CD4-positive, alpha-beta T cell treated with Interleukin-6 for 4 hours (primary cell): Measurements from ENCODE around the gene TBXA2R.

Source experiments
- DNase-seq: peaks from one replicate; pipeline ENCODE4 v3.0.0-alpha.2; 2020; ENCODE audit warnings: mixed read lengths

The TBXA2R gene

DNA sequence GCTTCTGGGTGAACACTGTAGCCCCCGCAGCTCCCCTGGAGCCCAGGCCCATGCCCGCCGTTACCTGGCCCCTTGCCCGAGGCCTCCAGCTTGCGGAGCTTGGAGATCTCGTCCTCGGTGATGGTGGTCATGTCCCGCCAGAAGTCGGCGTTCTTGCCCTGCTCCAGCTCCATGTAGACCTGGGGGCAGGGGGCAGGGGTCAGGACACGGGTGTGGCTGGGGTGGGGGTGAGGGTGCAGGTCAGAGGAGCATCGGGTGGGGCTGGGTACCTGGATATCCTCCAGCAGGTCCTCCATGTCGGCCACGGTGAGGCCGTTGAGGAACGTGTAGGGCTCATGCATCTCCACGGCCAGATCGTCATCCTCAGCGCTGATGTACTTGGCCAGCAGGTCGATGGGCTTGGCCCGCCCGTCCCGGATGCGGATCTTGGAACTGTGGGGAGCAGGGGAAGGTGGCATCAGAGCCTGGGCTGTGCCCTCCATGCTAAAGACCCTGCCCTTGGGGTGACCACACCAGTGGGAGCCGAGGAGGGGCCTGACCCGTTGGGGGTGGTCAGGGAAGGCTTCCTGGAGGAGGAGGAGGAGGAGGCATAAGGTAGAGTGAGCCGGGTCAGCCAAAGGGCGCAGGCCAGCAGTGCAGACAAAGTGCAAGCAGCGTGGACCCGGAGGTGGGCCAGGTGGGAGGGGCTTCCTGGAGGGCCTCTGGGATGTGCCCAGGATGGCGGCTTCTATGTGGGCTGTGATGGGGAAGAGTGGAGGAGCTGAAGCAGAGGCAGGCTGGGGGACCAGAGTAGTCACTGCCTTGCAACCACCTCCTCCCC, 12.3 kb upstream of the TBXA2R start:
- no peak for DNase-seq

DNA sequence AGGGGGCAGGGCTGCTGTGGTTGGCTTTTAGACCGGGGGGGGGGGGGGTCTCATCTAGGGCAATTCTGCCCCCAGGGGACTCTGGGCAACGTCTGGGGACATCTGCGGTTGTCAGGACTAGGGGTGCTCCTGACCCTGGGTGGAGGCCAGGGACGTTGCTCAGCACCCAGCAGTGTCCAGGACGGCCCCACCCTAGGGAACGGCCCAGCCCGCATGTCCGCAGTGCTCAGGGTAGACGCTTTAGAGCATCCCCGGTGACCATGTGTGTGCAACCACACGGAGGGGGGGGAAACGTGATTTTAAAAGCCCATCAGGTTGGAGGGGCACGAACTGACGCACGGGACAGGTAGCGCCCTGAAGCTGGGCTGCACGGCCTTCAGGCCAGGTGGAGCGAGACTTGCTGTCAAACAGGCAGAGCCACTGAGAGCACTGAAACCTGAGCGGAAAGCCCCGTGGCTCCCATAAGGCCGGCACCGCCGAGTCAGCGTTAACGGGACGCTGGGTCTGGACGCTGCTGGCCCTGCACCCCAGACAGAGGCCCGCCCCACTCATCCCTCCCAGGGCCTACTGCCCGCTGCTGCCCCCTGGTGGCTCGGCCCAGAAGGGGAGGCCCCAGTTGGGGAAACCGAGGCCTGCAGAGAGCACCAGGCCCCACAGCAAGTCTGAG, 11.6 kb upstream of the TBXA2R start:
- DNase-seq, result peak; percentile 67

DNA sequence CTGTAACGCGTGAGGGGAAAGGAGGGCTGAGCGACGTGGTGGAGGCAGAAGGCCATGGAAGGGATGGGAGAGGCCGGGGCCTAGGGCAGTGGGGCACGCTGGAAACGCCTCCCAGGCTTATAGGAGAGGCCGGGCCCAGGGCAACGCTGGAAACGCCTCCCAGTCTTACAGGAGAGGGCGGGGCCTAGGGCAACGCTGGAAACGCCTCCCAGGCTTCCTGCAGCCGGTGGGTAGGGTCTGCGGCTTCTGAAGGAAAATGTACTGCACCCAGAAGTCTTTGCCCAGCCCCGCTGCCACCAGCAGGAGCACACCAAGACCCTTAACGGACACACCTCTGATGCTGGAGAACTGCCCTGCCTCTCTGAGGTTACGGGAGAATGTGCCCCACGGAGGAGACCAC, 10.8 kb upstream of the TBXA2R start:
- peak; percentile 64 for DNase-seq

DNA sequence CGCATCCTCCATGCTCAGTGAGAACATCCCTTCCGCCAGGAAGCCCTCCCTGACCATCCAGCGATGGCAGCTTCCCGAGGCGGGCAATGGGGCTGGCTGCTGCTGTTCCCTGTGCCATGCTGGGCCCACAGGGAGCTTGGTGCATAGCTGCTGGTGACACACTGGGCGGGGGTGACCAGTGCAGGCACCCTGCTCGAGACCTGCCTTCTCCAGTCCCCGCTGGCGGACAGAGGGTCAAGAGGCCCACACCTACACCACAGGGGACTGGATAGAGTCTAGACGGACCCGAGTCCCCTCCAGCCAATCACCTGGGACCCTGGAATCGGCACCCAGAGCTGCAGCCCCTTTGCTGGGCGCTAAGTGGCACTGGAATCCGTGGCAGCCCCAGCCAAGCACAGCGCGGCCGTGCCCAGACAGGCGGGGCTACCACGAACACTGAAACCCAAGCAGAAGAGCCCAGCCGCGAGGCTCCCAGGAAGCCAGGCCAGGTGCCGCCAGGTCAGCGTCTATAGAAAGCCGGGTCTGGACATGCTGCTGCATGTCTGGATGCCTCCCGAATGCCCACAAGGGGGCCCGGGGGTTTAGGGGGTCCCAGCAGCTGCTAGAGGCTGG, 9.0 kb upstream of the TBXA2R start:
- DNase-seq, result no peak

DNA sequence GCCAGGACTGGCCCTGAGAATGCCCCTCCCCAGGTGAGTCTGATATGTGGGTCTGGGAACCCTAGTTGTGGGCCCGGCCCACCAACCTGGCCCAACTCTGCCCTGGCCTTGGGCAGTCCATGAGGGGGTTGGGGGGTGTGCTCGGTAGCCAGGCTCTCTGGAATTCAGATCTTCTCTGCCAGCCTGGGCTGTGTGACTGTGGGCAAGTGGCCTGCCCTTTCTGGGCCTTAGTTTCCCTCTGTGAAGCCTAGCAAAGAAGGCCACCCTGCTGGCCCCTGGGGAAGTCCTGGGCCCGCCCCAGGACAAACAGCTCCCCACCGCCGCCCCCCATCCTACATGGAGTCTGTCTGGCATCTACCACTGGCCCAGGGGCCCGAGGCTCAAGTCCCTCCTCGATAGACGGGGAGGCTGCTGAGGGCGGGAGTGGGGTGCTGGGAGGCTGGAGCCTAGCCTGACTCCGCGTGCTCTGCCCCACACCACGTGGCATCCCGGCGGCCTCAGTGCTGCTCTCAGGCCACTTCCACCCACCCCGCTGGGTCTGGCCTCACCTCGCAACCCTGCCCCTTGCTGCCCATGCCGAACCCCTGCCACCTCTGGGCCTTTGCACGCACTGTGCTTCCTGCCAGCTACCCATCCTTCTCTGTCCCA, 8.3 kb upstream of the TBXA2R start:
- no peak for DNase-seq

DNA sequence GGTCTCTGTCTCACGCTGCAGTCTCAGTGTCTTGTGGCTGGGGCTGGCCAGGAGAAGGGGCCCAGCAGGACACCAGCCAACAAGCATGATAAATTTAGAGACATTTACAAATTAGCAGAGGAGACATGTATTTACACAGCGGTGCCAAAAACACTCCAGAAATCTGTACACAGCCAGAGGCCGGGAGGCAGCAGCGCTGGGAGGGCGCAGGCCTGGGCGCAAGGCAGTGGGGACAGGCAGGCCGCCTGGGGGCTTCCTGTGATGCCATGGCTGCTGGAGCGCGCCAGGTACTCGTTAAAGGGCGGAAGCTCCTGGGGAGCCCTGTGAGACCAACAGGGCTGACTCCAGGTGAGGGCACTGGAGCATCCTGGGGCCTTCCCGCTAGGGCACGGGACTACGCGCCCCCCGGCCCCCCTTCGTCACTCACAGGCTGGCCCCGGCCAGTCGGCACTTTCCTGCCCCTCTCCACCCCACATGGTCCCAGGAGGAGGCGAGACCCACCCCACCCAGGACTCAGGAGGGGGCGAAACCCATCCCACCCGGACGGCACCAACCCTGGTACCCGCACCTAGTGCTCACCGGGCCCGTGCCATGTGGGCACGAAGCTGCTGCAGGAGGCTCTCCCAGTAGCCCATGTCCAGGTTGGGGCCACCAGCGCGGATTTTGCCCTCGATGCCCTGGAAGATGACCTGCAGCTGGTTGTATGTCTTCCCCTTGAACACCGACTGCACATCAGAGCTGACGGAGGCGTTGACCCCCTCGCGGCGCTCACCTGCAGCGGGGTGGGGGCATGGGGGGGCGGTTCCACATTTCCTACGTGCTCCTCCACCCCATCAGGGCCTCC, 7.4 kb upstream of the TBXA2R start:
- no peak for DNase-seq

DNA sequence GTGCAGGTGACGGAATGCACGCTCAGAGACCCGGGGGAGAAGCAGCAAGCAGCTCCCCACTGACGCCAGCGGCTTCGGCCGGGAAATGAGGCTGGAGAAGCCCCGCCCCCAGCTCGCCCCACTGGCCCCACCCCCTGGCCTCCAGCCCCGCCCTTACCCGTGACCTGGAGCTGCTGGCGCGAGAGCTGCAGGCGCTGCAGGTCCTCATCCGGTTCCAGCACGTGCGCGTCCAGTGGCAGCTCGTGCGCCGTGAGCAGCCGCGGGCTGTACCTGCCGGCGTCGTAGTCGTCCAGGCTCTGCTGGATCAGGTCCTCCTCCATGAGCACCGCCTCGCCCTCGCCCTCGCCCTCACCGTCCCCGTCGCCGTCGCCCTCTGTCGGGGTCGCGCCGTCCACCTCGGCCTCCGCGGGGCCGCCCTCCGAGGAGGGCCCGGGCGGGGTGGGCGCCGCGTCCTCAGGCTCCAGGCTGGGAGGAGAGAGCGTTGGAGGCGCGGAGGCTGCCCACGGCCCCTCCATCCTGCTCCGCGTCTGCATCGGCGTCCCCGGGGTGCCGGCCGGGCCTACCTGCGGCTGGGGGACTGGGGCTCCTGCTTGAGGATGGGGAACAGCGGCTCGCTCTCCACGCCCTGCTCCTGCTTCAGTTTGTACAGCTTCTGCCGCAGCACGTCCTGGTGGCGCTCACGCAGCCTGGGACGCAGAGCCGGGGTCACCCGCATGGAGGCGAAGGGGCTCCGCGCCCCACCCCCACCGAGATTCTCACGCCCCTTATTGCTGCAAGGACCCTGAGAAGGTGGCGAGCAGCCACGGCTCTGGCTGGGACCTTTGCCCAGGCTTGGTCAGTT, 6.4 kb upstream of the TBXA2R start:
- DNase-seq, result no peak

DNA sequence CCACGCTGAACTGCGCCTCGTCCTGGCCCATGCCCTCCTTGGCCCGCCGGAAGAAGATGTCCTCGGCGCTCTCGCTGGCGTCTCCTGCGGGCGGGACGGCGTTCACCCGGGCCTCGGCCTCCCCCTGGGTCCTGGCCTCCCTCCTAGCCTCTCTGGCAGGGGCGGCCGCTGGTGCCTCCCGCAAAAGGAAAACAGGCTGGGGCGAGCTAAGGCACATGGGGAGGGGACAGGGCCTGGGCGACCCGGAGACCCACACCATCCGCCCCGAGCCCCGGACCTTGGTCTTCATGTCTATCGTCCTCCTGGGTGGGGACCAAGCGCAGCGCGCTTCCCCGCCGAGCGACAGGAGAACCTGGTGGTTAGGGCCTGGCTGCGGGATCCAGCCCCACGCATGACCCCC, 5.7 kb upstream of the TBXA2R start:
- no peak for DNase-seq

DNA sequence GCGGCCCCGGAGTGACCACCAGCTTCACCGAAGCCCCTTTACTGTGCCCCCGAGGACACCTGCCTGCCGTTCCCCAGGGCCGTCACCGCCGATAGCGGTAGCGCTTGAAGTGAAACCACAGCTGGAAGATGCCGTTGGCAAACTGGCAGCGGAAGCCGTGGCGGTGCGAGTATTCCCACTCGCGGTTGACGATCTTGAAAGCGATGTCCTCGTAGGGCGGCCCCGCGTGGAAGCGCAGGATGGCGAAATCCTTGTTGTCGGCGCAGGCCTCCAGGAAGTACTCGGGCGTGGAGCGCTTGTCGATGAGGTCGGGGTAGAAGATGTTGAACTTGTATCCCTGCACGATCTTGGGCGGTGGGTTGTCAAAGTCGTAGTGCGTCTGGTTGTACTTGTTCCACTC, 5.2 kb upstream of the TBXA2R start:
- DNase-seq, result no peak

DNA sequence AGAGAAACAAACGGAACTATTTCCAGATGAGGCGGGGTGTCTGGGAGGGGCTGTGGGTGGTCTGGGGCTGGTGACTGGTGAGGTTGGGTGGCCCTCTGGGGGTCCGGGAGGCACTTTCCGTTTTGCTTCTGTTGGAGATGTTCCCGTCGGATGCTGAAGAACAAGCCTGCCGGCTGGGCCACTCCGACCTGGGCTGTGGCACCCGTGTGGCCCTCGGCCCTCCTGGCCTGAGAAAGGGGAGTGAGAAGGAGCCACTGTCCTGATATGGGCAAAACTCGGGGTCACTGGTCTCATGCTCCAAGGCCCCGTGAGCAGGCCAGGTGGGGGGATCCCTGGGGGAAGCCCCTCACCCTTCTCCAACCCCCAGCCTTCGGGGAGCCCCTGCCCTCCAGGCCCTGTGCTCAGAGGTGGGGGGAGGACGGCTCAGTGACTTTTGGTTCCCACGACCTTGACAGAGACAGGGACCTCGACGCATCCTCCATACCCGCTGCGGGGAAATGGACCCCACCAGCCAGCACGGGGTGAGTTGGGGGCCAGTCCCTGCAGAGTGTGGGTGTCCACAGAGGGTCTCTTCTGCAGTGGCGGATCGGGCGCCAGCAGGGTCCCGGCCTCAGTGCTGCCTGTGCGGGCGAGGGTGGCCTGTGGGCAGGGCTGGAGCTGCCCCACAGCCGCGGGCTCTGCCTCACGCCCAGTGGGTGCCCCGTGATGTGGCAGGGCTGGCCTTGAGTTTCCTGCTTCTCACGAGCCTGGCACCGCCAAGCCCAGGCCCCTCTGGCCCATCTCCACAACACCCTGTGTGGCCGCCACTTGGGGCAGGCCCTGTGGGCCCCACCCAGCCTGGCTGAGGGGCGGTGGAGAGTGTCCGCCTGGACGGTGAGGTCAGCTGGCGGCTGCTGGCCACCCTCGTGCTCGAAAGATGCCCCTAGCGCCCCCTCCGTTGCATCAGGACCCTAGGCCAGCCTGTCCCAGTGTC, 4.4 kb upstream of the TBXA2R start:
- DNase-seq, result no peak

DNA sequence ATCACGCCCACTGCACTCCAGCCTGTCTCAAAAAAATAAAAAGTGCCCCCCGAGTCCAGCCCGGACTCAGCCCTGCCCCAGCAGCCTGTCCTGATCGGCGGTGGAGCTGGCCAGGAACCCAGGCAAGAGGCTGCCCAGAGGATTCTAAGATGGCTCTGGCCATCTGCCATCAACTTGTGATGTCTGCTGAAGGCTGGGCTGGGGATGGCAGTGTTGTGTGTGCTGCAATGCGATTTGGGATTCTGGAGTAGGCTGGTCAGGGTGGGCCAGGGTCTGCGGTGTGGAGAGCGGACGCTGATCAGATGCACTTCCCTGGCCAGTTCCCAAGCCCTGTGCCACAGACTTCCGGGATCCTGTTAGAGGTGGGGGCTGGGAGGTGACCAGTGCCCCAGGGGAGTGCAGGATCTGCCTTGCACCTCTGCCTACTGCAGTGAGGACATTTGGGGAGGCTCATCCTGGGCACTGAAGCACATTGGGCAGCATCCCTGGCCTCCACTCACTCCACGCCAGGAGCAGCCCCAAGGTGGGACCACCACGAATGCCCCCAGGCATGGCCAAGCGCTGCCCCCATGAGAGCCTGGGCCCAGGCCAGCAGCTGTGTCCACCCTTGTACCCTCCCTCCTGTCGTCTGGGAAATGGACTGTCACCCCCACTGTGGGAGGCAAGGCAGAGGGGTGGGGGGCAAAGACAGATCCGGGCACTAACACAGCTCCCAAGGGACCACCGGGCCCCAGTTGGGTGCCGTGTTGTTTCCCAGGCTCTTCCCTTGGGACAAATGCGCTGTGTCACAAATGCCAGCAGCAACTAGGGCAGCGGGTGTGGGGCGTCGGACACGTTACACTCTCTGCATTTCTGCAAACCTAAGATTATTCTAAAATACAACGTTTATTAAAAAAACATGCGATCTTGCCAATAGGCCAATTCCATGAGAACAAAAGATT, 3.4 kb upstream of the TBXA2R start:
- DNase-seq, result no peak

DNA sequence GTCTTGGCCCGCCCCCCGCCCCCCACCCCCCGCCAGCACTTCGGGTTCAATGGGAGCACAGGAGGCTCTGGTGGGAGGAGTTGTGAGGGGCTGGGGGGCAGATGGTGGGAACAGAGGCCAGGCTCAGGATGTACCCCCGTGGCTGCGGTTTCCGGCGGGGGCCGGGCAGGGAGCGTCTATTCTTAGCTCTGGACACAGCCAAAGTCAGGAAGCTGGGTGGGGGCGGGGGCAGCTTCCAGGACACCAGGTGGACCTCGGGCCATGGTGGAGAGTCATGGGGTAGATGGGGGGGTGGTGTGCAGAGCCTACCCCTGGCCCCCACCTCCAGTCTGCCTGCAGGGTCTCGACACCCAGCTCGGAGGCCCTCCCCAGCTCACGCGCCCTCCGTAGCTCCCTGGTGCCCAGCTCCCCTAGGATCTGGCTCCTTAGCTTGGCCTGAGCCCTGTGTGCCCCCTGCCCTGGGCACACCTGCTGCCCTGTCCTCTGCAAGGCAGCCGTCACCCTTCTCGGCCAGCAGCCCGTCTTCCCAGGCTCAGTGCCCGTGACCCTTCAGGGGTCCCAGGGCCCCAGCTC, 2.2 kb upstream of the TBXA2R start:
- no peak for DNase-seq

DNA sequence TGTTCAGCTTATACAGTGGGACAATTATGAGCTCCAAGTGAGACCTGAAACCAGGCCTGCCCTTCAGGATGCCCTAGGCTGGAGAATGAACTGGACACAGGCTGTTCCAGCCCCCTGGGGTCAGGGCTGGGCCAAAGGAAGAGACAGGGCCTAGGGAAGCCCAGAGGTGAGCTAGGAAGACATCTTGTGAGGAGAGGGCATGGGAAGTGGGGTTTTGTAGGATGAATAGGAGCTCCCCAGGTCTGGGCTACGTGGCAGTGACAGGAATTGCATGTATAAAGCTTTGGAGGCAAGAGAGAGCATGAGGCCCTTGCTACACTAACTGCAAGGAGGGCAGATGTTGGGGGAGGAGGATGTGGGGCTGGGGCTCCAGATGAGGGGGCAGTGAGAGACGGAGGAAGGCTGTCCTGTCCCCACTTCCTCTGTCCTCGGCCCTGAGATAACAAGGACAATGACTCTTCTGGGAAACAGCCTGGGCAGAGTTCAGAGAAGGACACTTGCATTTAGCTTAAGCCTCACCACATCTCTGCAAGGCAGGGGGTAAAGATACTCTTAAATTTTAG, 1.5 kb upstream of the TBXA2R start:
- DNase-seq, result no peak

DNA sequence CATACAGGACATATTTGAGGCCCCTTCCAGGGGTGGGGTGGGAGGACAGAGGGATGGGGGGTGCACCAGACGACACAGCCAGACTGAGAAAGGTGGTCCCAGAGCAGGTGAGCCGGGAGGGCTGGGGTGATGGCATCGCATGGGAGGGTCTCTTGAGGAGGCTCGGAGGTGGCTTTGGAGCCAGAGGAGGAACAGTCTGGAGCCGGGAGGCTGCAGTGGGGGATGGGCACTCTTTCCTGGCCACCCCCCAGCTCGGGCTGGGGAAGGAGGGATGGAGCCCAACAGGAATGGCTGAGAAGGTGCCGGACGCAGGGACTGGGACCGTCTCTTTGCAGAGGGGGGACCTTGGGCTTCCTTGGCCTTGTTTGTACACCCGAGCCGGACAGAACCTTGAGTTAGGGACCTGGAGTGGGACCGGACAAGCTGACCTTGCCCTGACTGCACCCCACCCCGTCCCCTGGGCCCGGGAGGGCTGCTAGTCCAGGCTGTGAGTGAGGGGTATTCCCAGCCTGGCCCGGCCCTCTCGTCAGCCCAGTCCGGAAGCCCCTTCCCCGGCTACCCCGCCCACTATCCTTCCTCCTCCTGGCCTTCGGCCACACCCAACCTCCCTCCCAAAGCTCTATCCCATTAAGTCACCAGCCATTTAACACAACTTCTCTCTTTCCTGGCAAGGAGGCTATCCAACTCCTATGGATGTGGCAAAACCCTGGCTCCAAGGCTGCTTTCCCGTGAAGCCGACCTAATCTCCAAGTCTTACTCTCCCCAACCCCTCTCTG, 816 bp upstream of the TBXA2R start:
- DNase-seq, result no peak

DNA sequence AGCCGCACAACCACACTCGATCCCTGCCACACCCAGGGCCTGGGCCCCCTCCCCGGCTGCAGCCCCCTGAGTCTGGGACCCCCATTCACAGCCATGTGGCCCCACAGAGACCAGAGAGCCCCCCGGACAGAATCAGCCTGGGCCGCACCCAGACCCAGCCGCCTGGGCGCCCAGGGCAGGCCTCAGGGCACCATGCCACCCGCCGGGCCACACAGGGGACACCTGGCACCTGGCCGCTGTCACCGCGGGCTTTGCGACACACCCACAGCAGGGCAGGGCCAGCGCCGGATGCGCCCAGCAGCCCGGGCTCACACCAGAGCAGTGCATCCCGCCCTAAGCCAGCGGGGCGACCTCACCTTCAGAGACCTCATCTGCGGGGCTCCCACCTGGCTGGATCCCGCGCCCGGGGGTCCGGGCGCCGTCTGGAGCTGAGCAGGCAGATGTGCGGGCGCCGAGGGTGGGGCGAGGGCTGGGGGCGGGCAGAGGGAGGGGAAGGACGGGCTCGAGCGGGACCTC, 443 bp downstream of the TBXA2R start:
- peak; percentile 55 for DNase-seq

DNA sequence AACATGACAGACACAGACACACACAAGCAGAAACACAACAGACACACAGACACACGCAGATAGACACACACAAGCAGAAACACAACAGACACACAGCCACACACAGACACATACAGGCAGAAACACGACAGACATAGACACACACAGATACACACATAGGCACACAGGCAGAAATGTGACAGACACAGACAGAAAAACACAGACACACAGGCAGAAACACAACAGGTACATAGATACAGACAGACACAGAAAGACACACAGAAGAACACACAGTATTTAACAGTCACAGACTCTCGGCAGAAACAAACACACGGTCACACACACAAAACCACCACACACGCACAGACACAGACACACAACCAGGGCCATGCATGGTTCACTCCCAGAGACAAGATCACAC, 905 bp downstream of the TBXA2R start:
- no peak for DNase-seq

DNA sequence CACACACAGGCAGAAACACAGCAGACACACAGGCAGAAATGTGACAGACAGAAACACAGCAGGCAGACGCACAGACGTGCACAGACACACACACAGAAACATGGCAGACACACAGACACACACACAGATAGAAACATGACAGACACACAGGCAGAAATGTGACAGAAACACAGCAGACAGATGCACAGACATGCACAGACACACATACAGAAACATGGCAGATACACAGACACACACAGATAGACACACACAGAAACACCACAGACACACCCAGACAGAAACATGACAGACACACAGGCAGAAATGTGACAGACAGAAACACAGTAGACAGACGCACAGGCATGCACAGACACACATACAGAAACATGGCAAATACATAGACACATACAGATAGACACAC, 1.3 kb downstream of the TBXA2R start:
- DNase-seq, result no peak

DNA sequence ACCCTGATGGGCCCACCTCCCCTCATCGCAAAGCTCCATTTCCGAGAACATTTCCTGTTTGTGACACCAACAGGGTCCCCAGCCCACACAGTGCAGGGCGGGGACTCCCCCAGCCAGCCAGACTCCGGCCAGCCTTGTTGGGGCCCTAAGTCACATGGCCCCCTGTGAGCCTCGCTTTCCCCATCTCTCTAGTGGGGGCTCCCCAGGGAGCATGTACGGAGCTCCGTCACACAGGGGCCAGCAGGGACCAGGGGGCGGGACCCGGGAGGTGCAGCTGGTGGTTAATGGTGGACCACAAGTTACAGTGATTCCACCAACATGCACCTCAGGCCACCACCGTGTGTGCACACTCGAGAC, 1.7 kb downstream of the TBXA2R start:
- peak; percentile 47 for DNase-seq
